GM12872 (cell line): ENCODE results near the gene FA2H.

Source experiments
- TF ChIP-seq, protein P1 (sequence below): IDR thresholded peaks from 3 replicates; pipeline ENCODE4 v1.5.1; 2011; ENCODE audit warnings: low read depth, mild to moderate bottlenecking, low read length, moderate library complexity; ENCODE audit not compliant: insufficient read depth

FA2H gene

GRCh38 chr16:74739275-74739674, 35.3 kb downstream of the FA2H start:
- TF ChIP-seq, protein P1, sequence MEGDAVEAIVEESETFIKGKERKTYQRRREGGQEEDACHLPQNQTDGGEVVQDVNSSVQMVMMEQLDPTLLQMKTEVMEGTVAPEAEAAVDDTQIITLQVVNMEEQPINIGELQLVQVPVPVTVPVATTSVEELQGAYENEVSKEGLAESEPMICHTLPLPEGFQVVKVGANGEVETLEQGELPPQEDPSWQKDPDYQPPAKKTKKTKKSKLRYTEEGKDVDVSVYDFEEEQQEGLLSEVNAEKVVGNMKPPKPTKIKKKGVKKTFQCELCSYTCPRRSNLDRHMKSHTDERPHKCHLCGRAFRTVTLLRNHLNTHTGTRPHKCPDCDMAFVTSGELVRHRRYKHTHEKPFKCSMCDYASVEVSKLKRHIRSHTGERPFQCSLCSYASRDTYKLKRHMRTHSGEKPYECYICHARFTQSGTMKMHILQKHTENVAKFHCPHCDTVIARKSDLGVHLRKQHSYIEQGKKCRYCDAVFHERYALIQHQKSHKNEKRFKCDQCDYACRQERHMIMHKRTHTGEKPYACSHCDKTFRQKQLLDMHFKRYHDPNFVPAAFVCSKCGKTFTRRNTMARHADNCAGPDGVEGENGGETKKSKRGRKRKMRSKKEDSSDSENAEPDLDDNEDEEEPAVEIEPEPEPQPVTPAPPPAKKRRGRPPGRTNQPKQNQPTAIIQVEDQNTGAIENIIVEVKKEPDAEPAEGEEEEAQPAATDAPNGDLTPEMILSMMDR = no peak

DNA sequence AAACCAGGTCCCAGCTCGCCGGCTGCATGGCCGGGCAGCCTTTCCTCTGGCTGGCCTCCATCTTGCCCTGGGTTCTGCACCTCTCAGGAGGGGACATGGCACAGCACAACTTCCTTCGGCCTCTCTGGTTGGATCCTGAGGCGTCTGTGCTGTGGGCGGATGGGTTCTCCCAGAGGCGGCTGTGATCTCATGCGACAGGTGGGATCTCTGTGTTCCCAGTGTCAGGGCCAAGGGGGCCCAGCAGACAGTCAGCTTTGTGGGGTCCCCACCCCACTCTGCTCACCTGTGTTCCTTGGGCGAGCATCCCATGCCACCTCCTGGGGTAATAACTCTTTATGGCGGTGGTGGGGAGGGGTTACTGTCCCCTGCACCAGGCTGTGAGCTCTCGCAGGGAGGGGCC, 35.8 kb downstream of the FA2H start:
- TF ChIP-seq, protein P1 = no peak

GRCh38 chr16:74738113-74738541, 36.5 kb downstream of the FA2H start:
- TF ChIP-seq, protein P1 = no peak

DNA sequence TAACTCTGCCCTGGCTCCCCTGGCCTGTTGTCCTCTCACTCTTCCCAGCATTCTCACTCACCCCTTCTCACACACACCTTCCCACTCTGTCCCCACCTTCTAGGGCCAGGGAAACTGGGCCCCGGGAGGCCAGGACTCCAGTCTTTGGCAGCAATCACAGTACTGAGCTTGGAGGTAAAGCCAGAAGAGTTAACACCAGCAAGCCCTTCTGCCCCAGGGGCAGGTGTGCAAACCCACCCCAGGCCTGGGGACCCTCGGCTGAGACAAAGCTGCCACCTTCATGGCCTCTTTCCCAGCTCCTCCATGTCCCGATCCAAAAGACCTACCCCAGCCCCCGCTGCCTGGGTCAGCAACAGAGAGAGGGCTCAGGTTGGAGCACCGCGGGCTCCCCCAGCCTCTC, 37.1 kb downstream of the FA2H start:
- TF ChIP-seq, protein P1 = no peak

- TF ChIP-seq, protein P1 = no peak
Measured at GRCh38 chr16:74736531-74737157, 38.0 kb downstream of the FA2H start.

GRCh38 chr16:74735554-74735953, 39.1 kb downstream of the FA2H start:
- TF ChIP-seq, protein P1 = no peak

- TF ChIP-seq, protein P1 = no peak
Measured at GRCh38 chr16:74735162-74735452, 39.5 kb downstream of the FA2H start.
